ENCODE measurements around the gene SUPT6H.

SUPT6H gene

DNA sequence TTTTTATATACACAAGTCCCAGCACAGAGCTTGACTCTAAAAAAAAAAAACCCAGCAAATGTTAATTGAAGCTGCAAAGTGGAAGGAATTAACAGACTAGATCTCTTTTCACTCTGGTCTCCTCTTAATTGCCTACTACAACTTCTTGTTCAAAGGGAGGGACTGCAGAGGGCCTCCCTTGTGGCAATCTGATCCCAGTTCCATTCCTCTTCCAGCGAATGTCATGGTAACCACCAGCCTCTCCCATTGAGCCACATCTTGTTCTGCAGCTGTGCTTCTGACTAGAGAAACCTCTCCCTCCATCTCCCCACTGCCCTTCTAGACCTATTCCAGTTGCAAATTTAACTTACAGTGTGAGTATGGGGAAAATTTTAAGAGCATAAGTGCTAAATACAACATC is 5.9 kb downstream of the SUPT6H start:
- Histone ChIP-seq H3K9ac (no peak overlapping the region), H4K20me1 (peaks cover 94% of the 10 kb centered on the region), H3K27me3 (no peaks in the 10 kb centered on the region), H3K27ac (no peak overlapping the region), H3K4me3 (no peak overlapping the region), H3K36me3 (peaks cover 73% of the 10 kb centered on the region), H3K4me2 (no peak overlapping the region), H3K9me3 (no peaks in the 10 kb centered on the region), H3K4me1 (peaks cover 25% of the 10 kb centered on the region)
- TF ChIP-seq Cebpa-rat (IDR thresholded peaks at IDR 0.05) = no peak

DNA sequence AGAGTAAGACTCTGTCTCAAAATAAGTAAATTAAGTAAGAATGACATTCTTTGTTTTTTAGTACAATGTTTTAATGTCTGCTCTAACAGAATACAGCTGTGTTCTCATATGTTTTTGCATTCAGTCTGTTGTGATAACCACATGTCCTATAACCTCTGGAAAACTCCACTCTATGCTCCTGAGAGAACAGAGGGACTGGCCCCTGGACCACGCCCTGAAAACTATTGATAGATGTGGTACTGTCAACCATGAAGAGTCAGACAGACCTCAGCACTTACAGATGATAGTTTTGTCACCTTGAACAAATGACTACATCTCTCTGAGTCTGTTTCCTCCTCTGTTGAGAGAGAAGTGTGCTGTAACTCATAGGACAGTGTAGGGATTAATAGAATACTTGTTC is 7.9 kb downstream of the SUPT6H start:
- Histone ChIP-seq H4K20me1 (peaks cover 74% of the 10 kb centered on the region), H3K36me3 (peaks cover 87% of the 10 kb centered on the region)

DNA sequence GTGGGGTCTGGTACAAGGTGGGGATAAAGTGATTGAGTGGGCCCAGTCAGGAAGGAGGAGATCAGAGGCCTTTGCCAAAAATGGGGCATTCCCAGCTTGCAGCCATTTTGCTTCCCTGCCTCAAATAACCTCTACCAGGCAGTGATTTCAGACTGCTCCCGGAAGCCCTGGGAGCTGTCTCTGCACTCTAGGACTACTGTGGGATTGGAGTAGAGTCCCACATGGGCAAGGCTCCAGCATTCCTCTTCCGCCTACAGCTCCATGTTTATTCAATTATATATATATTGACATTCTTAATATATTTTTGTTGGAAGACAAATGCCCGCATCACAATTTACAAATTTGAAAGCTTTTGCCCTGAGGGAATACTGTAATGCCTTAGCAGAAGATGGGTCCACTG is 13.5 kb downstream of the SUPT6H start:
- Histone ChIP-seq H3K9me3 (no peaks in the 10 kb centered on the region), H3K4me3 (no peak overlapping the region), H4K20me1 (peaks cover 21% of the 10 kb centered on the region), H3K27ac (no peak overlapping the region), H3K27me3 (no peaks in the 10 kb centered on the region), H3K4me1 (no peaks in the 10 kb centered on the region), H3K4me2 (no peak overlapping the region), H3K36me3 (peaks cover 100% of the 10 kb centered on the region), H3K9ac (no peak overlapping the region)
- TF ChIP-seq Cebpa-rat (IDR thresholded peaks at IDR 0.05) = no peak

More for the DNA sequence above, 7.9 kb downstream of the SUPT6H start:
- no peak overlapping the region for H3K4me2 ChIP-seq
- no peak overlapping the region for H3K27ac ChIP-seq
- peaks cover 5% of the 10 kb centered on the region; the same call in 1 of the 2 replicates for H3K4me1 ChIP-seq
- TF ChIP-seq Cebpa-rat (IDR thresholded peaks at IDR 0.05) = no peak
- no peak overlapping the region for H3K9ac ChIP-seq
- H3K4me3 ChIP-seq = no peak overlapping the region
- no peaks in the 10 kb centered on the region for H3K27me3 ChIP-seq
- no peaks in the 10 kb centered on the region for H3K9me3 ChIP-seq

DNA sequence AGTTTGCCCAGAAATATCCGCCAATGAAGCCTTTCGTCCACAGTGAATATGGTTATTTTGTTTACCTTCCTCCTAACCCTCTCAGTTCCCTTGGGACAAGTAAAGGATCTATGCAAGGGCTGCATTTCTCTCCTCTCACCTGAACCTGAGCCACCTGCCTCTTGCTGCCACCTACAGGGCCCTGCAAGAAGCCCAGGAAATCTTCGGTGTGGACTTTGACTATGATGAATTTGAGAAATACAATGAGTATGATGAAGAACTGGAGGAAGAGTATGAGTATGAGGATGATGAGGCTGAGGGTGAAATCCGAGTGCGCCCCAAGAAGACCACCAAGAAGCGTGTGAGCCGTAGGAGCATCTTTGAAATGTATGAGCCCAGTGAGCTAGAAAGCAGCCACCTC is 14.0 kb downstream of the SUPT6H start:
- no peaks in the 10 kb centered on the region for H3K27me3 ChIP-seq
- no peaks in the 10 kb centered on the region for H3K4me1 ChIP-seq
- H3K4me2 ChIP-seq = no peak overlapping the region
- H3K36me3 ChIP-seq = peaks cover 100% of the 10 kb centered on the region
- H3K4me3 ChIP-seq = no peak overlapping the region
- H3K27ac ChIP-seq = no peak overlapping the region
- no peak overlapping the region for H3K9ac ChIP-seq
- no peaks in the 10 kb centered on the region for H3K9me3 ChIP-seq
- peaks cover 16% of the 10 kb centered on the region for H4K20me1 ChIP-seq
- TF ChIP-seq Cebpa-rat (IDR thresholded peaks at IDR 0.05) = no peak

DNA sequence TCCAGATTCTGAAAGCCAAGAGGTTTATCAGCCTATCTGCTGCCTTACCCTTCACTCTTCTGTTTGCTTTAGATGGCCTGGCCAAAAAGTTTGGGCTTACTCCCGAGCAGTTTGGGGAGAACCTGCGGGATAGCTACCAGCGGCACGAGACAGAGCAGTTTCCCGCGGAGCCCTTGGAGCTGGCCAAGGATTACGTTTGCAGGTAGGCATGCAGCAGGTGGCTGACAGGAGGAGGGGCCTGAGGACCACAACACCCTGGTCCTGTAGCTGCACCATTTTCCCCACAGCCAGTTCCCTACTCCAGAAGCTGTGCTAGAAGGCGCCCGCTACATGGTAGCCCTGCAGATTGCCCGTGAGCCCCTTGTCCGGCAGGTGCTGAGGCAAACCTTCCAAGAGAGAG is 20.6 kb downstream of the SUPT6H start:
- TF ChIP-seq Cebpa-rat (IDR thresholded peaks at IDR 0.05) = no peak
- Histone ChIP-seq H3K4me2 (no peak overlapping the region), H3K36me3 (peaks cover 100% of the 10 kb centered on the region), H4K20me1 (peaks cover 26% of the 10 kb centered on the region; the same call in 1 of the 2 replicates), H3K9me3 (no peaks in the 10 kb centered on the region), H3K4me3 (no peak overlapping the region), H3K9ac (no peak overlapping the region), H3K27ac (no peak overlapping the region), H3K27me3 (no peaks in the 10 kb centered on the region), H3K4me1 (peaks cover 13% of the 10 kb centered on the region)

DNA sequence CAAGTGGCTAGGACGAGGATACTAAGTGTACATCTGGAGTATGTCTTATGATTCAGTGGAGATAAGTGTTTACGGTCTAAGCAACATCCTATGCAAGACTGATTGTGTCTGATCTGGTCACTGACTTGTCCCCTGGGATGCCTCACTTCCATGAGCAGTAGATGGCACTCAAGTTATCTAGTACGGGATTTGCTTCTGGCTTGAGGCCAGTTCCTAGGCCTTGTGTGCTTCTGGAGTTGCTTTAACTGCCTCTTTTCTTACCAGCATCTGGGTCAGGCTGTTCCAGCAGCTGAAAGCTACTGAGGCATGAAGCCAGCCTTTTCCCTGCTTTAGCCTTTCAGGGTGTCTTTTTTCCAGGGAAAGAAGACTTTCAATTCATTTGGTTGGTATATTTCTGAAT is 23.0 kb downstream of the SUPT6H start:
- Histone ChIP-seq H3K9me3 (no peaks in the 10 kb centered on the region), H3K4me1 (peaks cover 13% of the 10 kb centered on the region), H3K27ac (no peak overlapping the region), H4K20me1 (peaks cover 26% of the 10 kb centered on the region; the same call in 1 of the 2 replicates), H3K4me3 (no peak overlapping the region), H3K9ac (peak overlapping the region; percentile 11; the same call in 1 of the 2 replicates), H3K27me3 (no peaks in the 10 kb centered on the region), H3K4me2 (0 out of 2 replicates have a peak overlapping the region, but pooled peaks have one; percentile 7), H3K36me3 (peaks cover 100% of the 10 kb centered on the region)
- TF ChIP-seq Cebpa-rat (IDR thresholded peaks at IDR 0.05) = no peak

DNA sequence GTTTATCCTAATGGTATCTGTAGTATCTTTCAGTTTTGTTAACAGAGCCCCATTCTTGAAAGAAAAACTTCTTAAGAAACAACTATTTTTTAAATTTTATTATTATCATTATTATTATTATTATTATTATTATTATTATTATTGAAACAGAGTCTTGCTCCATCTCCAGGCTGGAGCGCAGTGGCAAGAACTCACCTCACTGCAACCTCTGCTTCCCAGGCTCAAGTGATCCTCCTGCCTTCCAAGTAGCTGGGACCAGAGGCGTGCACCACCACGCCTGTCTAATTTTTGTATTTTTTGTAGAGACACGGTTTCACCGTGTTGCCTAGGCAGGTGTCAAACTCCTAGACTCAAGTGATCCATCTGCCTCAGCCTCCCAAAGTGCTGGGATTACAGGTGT is 23.4 kb downstream of the SUPT6H start:
- H3K4me1 ChIP-seq = peaks cover 13% of the 10 kb centered on the region
- 0 out of 2 replicates have a peak overlapping the region, but pooled peaks have one; percentile 11 for H3K9ac ChIP-seq
- peaks cover 26% of the 10 kb centered on the region; the same call in 1 of the 2 replicates for H4K20me1 ChIP-seq
- no peak for TF ChIP-seq Cebpa-rat (IDR thresholded peaks at IDR 0.05)
- no peaks in the 10 kb centered on the region for H3K27me3 ChIP-seq
- no peak overlapping the region for H3K4me2 ChIP-seq
- no peak overlapping the region for H3K27ac ChIP-seq
- H3K4me3 ChIP-seq = no peak overlapping the region
- H3K36me3 ChIP-seq = peaks cover 100% of the 10 kb centered on the region
- H3K9me3 ChIP-seq = no peaks in the 10 kb centered on the region

DNA sequence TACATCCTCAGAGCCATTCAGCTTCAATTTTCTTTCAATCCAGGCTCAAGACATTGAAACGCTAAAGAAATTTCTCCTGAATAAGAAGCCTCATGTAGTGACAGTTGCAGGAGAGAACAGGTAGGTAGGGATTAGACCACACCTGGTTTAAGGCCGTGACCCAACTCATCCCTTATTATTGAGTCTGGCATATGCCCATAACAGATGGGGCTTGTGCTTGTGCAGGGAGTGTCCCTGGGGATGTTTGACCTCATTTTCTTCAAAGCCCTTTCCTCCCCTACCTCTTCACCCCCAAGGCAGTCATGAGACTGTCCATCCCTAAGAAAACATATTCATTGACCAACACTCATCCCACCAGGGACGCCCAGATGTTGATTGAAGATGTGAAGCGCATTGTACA is 24.3 kb downstream of the SUPT6H start:
- Histone ChIP-seq H3K4me2 (no peak overlapping the region), H3K9me3 (no peaks in the 10 kb centered on the region), H3K27ac (no peak overlapping the region), H3K27me3 (no peaks in the 10 kb centered on the region), H3K36me3 (peaks cover 100% of the 10 kb centered on the region), H4K20me1 (peaks cover 26% of the 10 kb centered on the region; the same call in 1 of the 2 replicates), H3K9ac (no peak overlapping the region), H3K4me1 (peaks cover 13% of the 10 kb centered on the region), H3K4me3 (no peak overlapping the region)
- TF ChIP-seq Cebpa-rat (IDR thresholded peaks at IDR 0.05) = no peak

DNA sequence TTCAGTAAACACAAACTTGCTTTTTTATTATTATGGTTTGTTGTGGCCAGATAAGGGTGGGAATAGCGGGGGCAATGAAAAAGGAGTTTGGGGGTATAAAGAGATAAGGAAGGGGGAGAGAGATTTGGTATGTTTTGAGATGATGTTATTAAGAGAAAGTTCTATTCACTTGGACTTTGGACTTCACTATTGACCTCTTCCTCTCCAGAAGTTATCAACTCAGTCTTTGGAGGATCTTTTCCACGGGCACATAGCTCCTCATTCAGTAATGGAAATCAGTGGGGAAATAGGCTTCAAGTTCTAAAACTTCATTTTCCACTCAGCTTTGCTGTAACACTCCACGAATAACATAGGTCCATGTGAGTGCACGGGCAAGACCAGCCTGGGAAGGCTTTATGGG is 26.5 kb downstream of the SUPT6H start:
- no peaks in the 10 kb centered on the region for H3K9me3 ChIP-seq

DNA sequence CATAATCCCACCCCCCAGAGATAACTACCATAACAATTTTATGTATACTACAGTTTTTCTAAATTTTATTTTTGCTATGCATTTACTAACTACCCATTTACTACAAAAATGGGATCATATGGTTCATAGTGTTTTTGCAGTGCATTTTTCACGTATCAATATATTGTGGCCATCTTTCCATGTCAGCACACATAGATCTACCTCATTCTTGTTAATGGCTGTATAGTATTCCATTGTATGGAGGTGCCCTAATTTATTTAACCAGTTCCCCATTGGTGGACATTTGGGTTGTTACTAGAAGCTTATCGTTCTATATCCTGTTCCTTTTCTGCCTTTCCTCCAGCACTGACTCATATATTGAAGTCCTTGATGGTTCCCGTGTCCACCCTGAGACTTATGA is 27.0 kb downstream of the SUPT6H start:
- no peaks in the 10 kb centered on the region for H3K27me3 ChIP-seq
- no peak overlapping the region for H3K4me3 ChIP-seq
- no peak overlapping the region for H3K4me2 ChIP-seq
- H3K4me1 ChIP-seq = peaks cover 12% of the 10 kb centered on the region
- H4K20me1 ChIP-seq = 0 out of 2 replicates have a peak, but pooled peaks cover 10% of the 10 kb centered on the region
- peaks cover 100% of the 10 kb centered on the region for H3K36me3 ChIP-seq
- no peak overlapping the region for H3K27ac ChIP-seq
- H3K9ac ChIP-seq = no peak overlapping the region
- TF ChIP-seq Cebpa-rat (IDR thresholded peaks at IDR 0.05) = no peak
- no peaks in the 10 kb centered on the region for H3K9me3 ChIP-seq

More for the DNA sequence above, 26.5 kb downstream of the SUPT6H start:
- Histone ChIP-seq H4K20me1 (0 out of 2 replicates have a peak, but pooled peaks cover 10% of the 10 kb centered on the region), H3K36me3 (peaks cover 100% of the 10 kb centered on the region), H3K9ac (no peak overlapping the region), H3K4me3 (no peak overlapping the region), H3K4me1 (peaks cover 13% of the 10 kb centered on the region), H3K27ac (no peak overlapping the region), H3K4me2 (no peak overlapping the region), H3K27me3 (no peaks in the 10 kb centered on the region)
- no peak for TF ChIP-seq Cebpa-rat (IDR thresholded peaks at IDR 0.05)

DNA sequence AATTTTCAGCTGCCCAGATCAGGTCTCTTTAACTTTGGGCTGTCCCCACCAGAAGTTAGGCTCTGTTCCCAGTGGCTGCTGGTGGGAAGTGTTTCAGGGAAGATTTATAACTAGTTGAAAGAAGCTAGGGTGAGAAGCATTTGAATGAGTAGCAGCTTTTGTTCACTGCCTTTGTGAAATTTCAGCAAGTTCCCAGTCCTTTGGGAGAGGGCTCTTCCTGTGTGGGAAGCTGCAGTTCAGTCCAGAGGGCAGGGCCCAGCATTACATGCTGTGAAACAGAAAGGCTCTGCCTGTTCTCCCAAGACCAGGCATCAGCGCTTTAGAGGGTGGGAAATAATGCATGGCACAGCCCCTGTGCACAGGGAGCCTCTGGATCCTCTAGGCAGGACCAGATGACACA is 31.9 kb downstream of the SUPT6H start:
- no peak for TF ChIP-seq Cebpa-rat (IDR thresholded peaks at IDR 0.05)
- no peak overlapping the region for H3K27ac ChIP-seq
- 0 out of 2 replicates have a peak, but pooled peaks cover 10% of the 10 kb centered on the region for H4K20me1 ChIP-seq
- peaks cover 100% of the 10 kb centered on the region for H3K36me3 ChIP-seq
- no peak overlapping the region for H3K9ac ChIP-seq
- no peak overlapping the region for H3K4me2 ChIP-seq
- no peak overlapping the region for H3K4me3 ChIP-seq
- no peaks in the 10 kb centered on the region for H3K27me3 ChIP-seq
- no peaks in the 10 kb centered on the region for H3K9me3 ChIP-seq
- no peaks in the 10 kb centered on the region for H3K4me1 ChIP-seq

Data from BLaER1 (cell line).